CD4-positive, alpha-beta T cell treated with Interleukin-15 for 4 hours (primary cell): Measurements from ENCODE around the gene FXYD7.
"Not testable (repeated sequence)": the region's sequence is repeated elsewhere in the genome, so short reads cannot be mapped to it uniquely, and the experiment has no call there.

Experiments used
- DNase-seq: peaks from one replicate; pipeline ENCODE4 v3.0.0-alpha.2; 2020; ENCODE audit warnings: low spot score

The FXYD7 gene

GRCh38 chr19:35127871-35128270, 15.2 kb upstream of the FXYD7 start:
- no peak for DNase-seq

DNA sequence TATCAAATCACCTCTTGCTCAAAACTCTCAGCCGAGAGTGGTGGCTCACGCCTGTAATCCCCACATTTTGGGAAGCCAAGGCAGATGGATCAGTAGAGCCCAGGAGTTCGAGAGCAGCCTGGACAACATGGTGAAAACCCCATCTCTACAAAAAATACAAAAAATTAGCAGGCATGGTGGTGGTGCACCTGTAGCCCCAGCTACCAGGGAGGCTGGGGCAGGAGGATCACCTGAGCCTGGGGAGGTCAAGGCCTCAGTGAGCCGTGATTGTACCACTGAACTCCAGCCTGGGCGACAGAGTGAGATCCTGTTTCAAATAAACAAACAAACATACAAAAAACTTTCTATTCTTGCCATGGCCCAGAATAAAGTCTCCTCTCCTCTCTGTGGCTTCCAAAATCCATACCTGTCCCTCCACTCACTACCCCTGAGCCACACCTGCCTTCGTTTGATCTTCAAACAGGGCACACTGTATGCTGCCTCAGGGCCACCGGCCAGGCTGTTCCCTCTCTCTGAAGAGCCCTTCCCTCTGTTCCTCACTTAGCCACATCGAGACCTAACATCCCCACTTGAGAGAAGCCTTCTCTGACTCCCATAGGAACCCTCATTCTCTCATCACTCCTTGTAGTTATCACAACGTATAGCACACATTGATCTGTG, 14.5 kb upstream of the FXYD7 start:
- DNase-seq, result no peak

DNA sequence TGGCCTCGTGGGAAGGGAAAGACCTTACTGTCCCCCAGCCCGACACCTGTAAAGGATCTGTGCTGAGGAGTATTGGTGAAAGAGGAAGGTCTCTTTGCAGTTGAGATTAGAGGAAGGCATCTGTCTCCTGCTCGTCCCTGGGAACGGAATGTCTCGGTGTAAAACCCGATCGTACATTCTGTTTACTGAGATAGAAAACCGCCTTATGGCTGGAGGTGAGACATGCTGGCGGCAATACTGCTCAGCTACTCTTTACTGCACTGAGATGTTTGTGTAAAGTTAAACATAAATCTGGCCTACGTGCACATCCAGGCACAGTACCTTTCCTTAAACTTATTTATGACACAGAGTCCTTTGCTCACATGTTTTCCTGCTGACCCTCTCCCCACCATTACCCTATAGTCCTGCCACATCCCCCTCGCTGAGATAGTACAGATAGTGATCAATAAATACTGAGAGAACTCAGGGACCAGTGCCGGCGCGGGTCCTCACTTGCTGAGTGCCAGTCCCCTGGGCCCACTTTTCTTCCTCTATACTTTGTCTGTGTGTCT, 13.3 kb upstream of the FXYD7 start:
- not testable (repeated sequence) for DNase-seq

DNA sequence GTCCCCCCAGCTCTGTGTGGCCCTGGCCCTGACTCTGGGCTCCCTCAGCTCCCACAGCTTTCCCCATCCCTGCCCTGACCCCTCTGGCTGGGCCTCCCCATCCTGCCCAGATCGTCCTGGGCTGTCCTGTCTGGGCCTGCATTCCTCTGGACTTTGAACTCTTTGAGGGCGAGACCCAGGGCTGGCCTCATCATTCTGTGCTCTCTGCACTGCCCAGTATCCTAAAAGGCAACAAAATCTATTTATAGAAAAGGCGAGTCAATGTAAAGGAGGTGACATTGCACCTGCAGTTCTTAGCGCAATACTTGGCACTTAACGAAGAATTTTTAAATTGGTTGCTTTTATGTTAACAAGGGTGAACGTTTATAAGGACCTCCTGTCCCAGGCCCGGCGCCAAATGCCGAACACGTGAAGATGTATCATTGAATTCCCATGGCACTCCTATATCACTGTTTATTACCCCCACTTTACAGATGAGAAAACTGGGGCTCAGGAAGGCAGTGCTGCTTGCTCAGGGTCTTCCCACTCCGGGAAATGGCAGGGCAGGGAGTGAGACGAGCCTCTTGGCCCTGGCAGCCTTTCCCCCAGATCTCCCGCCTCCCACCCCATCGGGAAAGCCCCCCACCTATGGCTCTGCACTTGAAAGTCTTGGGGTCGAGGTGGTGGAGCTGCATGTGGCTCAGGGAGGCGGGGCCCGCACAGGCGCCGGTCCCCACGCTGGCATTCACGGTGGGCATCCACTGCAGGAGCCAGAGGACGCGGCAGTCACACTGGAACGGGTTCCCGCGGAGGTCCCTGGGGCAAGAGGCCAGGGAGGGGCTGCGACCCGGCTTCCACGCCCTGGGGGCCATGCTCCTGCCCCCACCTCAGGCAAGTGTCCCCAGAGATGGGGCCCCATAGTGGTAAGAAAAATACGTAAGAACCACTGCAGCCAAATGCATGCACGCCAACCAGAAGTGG, 12.0 kb upstream of the FXYD7 start:
- no peak for DNase-seq

DNA sequence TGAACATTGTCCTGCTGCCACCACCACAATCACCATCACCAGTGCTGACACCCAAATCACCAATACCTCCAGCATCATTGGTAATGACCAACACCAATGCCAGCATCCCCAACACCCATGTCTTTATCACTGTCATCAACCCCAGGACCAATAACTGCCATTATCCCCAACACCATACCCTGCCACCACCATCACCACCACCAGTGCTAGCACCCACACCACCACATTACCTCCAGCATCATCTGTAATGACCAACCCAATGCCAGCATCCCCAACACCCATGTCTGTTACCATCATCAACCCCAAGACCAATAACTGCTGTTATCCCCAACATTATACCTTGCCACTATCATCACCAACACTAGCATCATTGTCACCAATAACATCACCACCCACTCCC, 10.8 kb upstream of the FXYD7 start:
- no peak for DNase-seq

GRCh38 chr19:35133826-35134225, 9.2 kb upstream of the FXYD7 start:
- no peak for DNase-seq

GRCh38 chr19:35134601-35135242, 8.3 kb upstream of the FXYD7 start, which contains the start of gene LGI4:
LGI4 (minus strand) TSS chr19:35135059; CDS start chr19:35134680, 379 bp downstream.
- no peak for DNase-seq

DNA sequence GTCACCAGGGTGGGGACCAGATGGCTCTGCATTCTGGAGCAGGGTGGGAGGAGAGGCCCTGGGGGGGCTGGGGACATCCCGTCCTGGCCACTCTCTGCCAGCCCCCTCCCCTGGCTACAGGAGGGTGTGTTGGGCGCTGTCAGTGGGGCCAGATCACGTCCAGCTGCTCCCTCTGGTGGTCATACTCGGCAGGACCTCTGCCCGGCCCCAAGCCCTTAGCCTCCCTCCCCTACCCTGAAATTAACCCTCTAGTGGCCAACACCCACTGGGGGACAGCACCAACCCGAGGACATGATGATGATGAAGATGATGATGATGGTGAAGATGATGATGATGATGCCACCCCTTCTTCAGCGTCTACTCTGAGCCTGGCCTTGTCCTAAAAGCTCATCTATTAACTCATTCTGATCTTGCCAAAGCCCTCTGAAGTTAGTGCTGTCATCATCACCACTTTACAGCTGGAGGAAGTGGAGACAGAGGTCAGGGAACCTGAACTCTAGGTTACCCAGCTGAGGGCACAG, 7.6 kb upstream of the FXYD7 start:
- DNase-seq, result peak; percentile 60

GRCh38 chr19:35136231-35136630, 6.8 kb upstream of the FXYD7 start:
- DNase-seq, result no peak

- no peak for DNase-seq
Measured at GRCh38 chr19:35136977-35137702, 5.9 kb upstream of the FXYD7 start.

DNA sequence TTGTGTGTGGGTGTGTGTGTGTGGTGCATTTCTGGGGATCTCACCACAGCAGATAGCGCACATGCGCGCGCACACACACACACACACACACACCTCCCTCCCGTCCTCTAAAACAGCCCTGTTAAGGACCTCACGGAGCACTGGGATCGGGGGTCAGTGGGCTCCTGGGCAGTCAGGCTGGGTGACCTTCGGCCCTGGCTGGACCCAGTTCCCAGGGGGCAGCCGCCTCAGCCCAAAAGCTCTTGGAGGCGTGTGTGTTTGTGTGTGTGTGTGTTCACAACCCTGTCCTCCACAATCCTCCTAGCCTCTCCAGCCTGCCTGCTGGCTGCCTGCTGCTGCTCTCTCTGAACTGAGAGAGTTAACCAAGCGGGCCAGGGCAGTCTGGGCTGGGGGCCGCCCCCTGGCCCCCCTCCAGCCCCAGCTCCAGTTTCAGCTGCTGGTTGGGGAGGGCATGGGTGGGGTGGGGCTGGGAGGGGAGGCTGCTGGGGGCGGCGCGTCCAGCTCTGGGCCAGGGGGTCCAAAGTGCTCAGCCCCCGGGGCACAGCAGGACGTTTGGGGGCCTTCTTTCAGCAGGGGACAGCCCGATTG, 4.7 kb upstream of the FXYD7 start, which contains the start of gene FXYD1:
Gene FXYD1, plus strand, starts transcription at position 520 of the 588 bp plus-strand sequence. CDS start 1,256 bp downstream, outside the sequence.
- DNase-seq, result no peak

DNA sequence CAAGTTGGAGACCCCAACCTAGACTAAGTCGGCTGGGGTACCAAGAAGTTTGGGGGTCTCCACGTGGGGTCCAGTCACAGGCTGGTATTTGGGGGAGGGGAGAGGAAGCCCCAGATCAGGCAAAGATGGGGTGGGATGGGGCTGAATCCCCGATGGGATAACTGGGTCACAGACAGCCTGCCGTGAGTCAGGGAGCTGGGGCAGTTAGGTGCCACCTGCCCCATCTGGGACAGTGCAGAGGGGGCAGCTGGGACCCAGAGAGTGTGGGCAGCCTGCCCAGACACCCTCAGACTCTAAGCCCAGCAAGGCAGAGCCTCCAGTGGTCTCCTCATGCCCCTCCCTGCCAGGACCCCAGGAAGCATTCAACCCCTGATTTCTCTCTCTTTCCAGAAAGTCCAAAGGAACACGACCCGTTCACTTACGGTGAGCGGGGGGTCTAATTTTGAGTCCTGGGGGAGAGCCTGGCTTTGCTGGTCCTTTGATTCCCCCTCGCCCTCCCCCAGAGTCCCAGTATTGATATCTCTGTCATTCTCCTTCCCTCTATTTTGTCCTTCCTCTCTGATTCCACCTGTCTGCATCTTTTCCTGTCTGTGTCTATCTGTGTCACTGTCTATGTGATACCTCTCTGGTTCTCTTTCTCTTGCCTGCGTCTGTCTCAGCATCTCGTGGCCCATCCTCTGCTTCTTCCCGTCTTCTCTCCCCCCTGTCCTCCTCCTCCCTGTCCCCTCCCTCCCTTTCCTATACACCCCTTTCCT, 2.7 kb upstream of the FXYD7 start:
- DNase-seq, result no peak

DNA sequence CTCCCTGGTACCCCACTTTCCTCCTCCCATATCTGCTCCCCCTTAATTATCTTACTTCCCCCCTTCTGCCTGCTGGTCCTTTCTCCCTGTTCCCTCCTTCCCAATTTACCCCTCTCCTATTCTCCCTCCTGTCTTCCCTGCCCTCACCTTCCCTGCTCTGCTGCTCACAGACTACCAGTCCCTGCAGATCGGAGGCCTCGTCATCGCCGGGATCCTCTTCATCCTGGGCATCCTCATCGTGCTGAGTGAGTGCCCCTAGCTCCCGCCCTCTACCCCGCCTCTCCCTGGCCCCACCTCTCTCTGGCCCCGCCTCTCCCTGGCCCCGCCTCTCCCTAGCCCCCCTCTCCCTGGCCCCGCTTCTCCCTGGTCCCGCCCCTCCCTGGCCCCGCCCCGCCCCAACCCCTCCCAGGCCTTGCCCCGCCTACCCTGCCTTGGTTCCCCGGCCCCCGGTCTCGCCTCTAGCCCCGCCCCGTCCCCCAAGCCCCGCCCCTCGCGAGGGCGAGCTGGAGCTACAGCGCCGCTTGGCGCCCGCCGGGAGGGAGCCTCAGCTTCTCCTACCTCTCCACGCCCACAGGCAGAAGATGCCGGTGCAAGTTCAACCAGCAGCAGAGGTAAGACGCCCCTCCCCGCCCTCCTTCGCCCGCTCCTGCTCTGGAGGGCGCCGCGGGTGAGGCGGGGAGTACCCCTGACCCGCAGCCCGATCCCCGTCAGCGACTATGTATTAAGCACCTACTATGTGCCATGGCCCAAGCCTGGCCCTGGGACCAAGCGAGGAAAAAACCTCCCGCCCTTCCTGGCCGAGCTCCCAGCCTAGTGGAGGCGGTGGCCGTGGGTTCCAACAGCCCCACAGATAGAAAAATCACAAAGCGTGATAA, 1.9 kb upstream of the FXYD7 start:
- DNase-seq, result peak; percentile 96

- peak; percentile 28 for DNase-seq
Measured at GRCh38 chr19:35141837-35142605, 1.0 kb upstream of the FXYD7 start.

DNA sequence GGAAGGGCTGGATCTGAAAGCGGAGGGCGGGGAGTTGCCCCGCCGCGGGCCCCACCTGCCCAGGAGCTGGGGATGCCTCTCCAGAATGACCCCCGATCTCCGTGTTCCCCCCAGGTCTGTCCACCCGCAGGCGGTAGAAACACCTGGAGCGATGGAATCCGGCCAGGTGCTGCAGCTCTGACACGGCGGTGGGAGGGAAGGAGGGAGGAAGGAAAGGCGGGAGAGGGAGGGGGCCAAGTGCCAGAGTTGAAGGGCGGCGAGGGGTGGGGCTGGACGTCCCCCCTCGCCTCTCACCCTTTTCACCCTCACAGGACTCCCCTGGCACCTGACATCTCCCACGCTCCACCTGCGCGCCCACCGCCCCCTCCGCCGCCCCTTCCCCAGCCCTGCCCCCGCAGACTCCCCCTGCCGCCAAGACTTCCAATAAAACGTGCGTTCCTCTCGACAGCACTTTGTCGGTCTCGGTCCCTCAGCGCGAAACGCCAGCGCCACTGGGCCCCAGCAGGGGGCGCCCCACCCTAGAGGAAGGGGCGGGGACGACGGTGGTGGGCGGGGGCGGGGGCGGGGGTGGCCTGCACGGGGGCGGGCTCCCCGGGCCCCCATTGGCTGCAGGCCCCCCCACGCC, 337 bp upstream of the FXYD7 start:
- peak; percentile 83 for DNase-seq

DNA sequence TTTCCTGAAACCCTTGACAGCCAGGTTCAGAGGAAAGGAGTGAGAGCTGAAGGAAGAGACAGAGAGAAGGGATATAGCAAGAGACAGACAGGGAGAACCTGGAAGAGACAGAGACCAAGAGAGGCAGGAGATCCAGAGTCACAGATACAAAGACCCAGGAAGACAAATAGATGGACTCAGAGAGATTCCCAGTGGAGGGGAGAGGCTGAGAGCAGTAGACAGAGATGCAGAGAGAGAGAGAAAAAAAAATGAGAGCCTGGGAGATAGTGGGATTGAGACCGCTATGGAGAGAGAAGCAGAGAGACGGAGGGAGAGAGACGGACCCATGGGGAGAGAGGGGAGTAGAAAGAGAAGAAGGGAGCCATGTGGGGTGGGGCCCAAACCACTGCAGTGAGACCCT, 763 bp downstream of the FXYD7 start:
- DNase-seq, result no peak

DNA sequence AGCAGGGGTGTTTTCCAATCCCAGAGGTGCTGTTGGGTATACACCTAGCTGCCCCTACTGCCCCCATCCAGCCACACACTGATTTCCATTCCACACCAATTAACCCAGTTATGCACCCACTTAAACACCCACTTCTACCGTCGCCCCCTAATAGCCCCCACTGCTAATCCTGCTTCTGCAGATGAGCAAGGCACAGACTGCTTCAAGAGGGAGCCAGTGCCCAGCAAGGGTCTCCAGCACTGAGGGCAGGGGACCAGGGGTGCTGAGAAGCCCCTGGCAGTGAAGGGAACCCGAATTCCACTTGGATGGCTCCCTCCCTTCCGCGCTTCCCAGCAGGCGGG, 1.2 kb downstream of the FXYD7 start:
- DNase-seq, result no peak
